Measurements from ENCODE around the gene TSPYL2. TPM values are rescaled to one million over a fixed set of nuclear protein-coding genes. Genes with fewer than 3 reads are reported as not detected.

The TSPYL2 gene
- 22.5 TPM for total RNA-seq

DNA sequence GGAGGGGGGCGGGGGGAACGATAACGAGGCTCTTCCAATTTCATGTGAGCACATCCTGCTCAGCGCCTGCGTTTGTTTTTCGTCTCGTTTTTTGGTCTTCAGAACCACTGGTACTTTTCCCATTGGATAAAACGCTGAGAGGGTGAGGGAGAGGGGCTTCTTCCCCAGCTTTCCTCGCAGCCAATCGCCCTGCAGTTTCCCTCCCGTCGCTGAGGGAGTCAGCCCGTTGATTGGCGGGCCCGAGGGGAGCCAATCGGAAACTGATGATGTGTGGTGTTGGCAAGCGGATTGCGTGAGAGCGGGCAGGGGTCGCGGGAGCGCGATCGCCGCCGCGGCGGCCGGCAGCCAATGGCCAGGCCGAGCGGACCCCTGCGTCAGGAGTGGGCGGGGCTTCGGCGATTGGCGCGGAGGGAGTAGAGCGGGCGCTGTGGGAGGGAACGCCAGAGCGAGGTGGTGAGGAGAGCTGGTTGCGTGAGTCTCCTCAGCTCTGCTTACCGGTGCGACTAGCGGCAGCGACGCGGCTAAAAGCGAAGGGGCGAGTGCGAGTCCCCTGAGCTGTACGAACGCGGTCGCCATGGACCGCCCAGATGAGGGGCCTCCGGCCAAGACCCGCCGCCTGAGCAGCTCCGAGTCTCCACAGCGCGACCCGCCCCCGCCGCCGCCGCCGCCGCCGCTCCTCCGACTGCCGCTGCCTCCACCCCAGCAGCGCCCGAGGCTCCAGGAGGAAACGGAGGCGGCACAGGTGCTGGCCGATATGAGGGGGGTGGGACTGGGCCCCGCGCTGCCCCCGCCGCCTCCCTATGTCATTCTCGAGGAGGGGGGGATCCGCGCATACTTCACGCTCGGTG, at the start of gene TSPYL2:
Gene TSPYL2 (plus strand): TSS at position 443 of the 848 bp plus-strand sequence. CDS start 132 bp downstream, at position 575.

DNA sequence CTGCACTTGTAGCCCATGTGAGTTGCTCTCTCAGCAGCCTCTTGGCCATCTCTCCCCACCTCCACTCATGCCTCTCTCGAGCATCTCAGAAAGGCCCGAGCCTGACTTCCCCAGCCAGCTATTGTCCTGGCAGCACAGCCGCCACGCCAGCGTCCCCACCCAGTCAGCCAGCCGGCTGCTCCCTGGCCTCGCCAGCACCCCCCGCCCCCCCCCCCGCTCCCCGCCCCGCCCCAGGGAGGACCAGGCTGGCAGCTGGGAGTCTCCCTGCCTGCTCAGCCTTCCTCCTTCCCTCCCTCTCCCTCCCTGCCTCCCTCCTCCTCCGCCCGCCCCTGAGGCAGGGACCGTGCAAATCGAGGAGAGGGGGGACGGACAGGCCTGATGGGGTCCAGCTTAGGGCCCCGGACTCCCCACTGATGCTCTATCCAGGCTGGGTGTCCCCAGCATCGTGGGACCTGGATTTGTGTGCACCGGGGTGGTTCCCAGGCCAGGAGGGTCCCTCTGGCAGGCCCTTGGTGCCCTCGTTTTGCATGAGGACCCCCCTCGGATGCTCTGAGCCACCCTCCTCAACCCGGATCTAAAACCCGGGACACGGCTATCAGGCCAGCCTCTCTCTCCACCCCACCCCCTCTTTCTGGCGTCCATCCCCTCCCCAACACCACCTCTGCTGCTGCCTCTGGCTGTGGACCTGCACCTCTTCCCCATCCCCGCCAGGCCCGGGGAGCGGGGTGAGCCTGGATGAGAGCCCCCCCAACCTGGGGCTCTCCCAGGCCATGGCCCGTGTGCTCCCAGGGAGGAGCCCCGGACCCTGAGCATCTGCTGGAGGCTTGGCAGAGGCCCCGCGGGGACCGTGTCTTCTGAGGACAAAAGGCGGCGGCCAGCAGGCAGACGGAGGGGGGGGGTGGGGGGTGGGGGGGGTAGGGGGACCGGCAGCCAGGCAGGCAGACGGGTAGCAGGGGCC, 33.7 kb upstream of the TSPYL2 start, which contains the start of gene GPR173:
Gene GPR173 (plus strand): TSS at position 621 of the 958 bp plus-strand sequence. CDS start 27,833 bp downstream, outside the sequence.

DNA sequence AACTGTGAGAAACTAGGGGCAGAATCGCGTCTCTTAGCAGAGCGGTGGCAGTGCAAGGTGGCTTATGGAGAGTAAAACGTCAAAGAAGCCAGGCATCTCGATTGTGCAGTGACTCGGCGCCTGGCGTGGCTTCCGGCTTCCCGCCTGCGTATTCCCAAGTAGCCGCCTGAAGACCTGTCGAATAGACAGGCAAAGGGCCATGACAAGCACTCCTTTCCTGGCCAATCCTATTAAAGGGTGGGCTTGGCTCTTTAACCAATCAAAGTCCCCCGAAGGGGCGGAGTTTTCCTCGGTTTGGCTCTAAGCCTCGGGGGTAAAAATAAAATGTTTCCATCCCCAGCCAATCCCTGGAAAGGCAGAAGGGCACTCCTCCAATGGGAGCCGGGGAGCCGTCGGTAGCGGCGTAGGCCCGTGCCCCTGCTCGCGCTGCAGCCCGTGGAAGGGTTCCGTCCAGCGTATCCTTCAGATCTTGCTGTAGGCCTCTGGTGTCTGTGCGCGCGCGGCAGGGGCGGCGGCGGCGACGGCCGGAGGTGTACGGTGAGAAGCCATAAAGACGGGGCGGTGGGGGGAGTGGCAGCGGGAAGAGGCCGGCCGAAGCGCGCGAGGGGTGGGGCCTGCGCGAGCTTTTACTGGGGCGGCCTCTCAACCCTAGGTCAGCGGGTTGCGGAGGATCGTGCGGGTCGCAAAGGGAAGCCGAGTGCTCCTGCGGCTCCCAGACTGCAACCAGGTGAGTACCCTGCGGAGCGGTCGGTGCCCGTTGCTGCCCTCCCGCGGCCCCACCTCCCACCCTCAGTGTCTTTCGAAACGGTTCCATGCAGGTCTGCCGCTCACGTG, 11.8 kb downstream of the TSPYL2 start, which contains the start of gene KANTR:
Gene KANTR (plus strand): TSS at position 395 of the 834 bp plus-strand sequence. CDS start 30,131 bp downstream, outside the sequence.

Small RNA genes within 50 kb of the gene (small RNA-seq; reads per million reads assigned to genes)
- gene AL591212.2 (ENCODE audit: low replicate concordance): not detected

Other genes starting within 250 kb of the TSPYL2 start
- gene XAGE3, start 214.3 kb upstream of the TSPYL2 start, total RNA-seq: not detected
- gene FAM156B, start 185.0 kb upstream of the TSPYL2 start, total RNA-seq: 22.0 TPM
- gene FAM156A, start 123.8 kb upstream of the TSPYL2 start, total RNA-seq: 28.9 TPM
- 13.7 TPM for gene GPR173, start 33.6 kb upstream of the TSPYL2 start, total RNA-seq
- gene KANTR, start 11.8 kb downstream of the TSPYL2 start, total RNA-seq: 29.0 TPM
- gene KDM5C, start 142.8 kb downstream of the TSPYL2 start, total RNA-seq: 117 TPM
- gene IQSEC2, start 199.2 kb downstream of the TSPYL2 start, total RNA-seq: 11.4 TPM

All from metanephros (tissue), 2 donors.